Thyroid gland (tissue), 4 donors: ENCODE results near the gene PEPD. TPM values are rescaled to one million over a fixed set of nuclear protein-coding genes. Genes with fewer than 3 reads are reported as not detected.
A peak's percentile ranks its signal among the peaks of the same experiment; 100 is the strongest.

Experiments
- DNase-seq, 2 donors: peaks; one replicate each; pipeline ENCODE4 v3.0.0-alpha.2; 2019
- H3K27ac ChIP-seq, 3 donors: fragments of 200-600 bp; sonication (generic); 1 replicate in 2 of 3; 2 replicates in 1 of 3; pipeline ENCODE4 v1.5.1; 2016 to 2019; ENCODE audit warnings: mild to moderate bottlenecking in 1 of 3, moderate library complexity in 1 of 3
- H3K27me3 ChIP-seq: fragments of 200-600 bp; sonication (generic); one replicate; pipeline ENCODE4 v1.5.1; 2019
- H3K36me3 ChIP-seq, 2 donors: fragments of 200-600 bp; sonication (generic); one replicate each; pipeline ENCODE4 v1.5.1; 2016 to 2019
- H3K4me1 ChIP-seq, 2 donors: fragments of 200-600 bp; sonication (generic); one replicate each; pipeline ENCODE4 v1.5.1; 2017 to 2019
- H3K4me3 ChIP-seq, 3 donors: fragments of 200-600 bp; sonication (generic); replicated peaks in 1 of 3; 1 replicate in 2 of 3; 2 replicates in 1 of 3; pipeline ENCODE4 v1.5.1; 2016; ENCODE audit warnings: mild to moderate bottlenecking in 1 of 3
- H3K9me3 ChIP-seq: fragments of 200-600 bp; sonication (generic); one replicate; pipeline ENCODE4 v1.5.1; 2017
- POLR2A ChIP-seq, 2 donors: fragments of 450-650 bp; IDR thresholded peaks; one replicate each; pipeline ENCODE4 v1.6.1; 2017; ENCODE audit warnings: antibody characterized with exemption in 2 of 2, mild to moderate bottlenecking in 2 of 2, moderate library complexity in 1 of 2
- WGBS, 2 donors: methylation state at CpG; one replicate each; pipeline ENCODE4 v1.1.5; 2017; 5-methylcytosine and 5-hydroxymethylcytosine counted together
- intact Hi-C: fragments of 100-400 bp; cut with DNase I; formaldehyde crosslinking; loops from one replicate; pipeline ENCODE4 v1.15.1; 2023
- total RNA-seq, 4 donors: library from RNA; depleted of rRNA; stranded (reverse); fragments of >200 nt; gene quantifications; one replicate each; pipeline ENCODE4 v1.2.3, GENCODE V29; 2016
- TF ChIP-seq, protein P1 (sequence below), 6 experiments: fragments of 200-600 bp in 3 of 6; fragments of 450-650 bp in 3 of 6; sonication (generic) in 3 of 6; IDR thresholded peaks; one replicate each; pipeline ENCODE4 v1.5.1; 2016 to 2019; ENCODE audit warnings: antibody characterized with exemption in 6 of 6, mild to moderate bottlenecking in 2 of 6, inconsistent platforms in 1 of 6, moderate library complexity in 1 of 6

Gene PEPD
- total RNA-seq, 4 donors from 2014 or later, result 76.8 to 121 (median 102) TPM

DNA sequence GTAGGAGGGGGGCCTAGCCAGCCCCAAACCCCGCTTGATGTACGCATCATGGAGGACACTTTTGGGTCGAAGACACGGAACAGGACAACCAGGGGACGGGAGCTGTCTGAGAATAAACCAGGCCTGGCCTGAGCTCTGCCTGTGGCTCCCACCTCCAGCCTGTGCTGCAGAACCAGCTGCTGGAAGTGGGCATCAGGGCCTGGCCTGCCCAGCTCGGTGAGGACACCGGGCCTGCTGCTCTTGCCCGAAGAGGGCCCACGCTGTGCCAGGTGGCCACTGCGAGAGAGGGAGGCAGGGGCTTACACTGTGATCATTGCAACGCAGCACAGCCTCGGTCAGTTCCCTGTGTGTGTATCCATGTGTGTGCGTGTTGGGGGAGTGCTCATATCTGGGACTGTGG lies 113.5 kb downstream of the PEPD start:
- Histone ChIP-seq H3K36me3 (no peaks in the 10 kb centered on the region), H3K9me3 (no peaks in the 10 kb centered on the region), H3K4me3 (no peak overlapping the region), H3K27me3 (no peaks in the 10 kb centered on the region), H3K27ac (no peak overlapping the region), H3K4me1 (no peaks in the 10 kb centered on the region)
- 88% methylated on average over 5 to 9 of the region's 13 CpGs for WGBS, 2 donors
- DNase-seq, result no peak
- no peak for TF ChIP-seq POLR2A (IDR thresholded peaks at IDR 0.05)
- intact Hi-C loops, result loop anchor here (2.0 kb wide), 1 partner anchor 167 kb away; no protein-coding TSS in a partner anchor

DNA sequence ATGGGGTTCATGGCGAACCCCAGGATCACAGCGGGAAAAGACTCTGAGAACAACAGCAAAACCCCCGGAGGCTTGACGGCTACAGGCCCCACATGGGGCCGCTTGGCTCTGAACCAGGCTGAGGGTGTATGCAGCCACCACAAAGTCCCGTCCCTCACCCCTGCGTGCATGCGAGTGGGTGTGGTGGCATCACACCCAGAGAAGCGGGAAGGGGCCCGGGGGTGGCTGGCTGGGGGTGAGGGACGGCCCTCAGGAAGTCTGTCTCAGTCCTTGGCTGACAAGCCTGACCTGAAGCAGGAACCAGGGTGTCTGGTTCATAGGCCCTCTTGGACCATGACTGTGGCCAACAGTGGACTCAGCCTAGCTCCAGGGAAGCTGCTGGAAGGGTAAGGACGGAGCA lies 113.9 kb downstream of the PEPD start:
- Histone ChIP-seq H3K27ac (no peak overlapping the region), H3K4me1 (no peaks in the 10 kb centered on the region), H3K27me3 (no peaks in the 10 kb centered on the region), H3K9me3 (no peaks in the 10 kb centered on the region), H3K4me3 (no peak overlapping the region), H3K36me3 (no peaks in the 10 kb centered on the region)
- no peak for DNase-seq
- TF ChIP-seq POLR2A (IDR thresholded peaks at IDR 0.05), result no peak
- 82 to 91% methylated on average over 11 of the region's 12 CpGs for WGBS, 2 donors
- intact Hi-C loops, result loop anchor here (2.0 kb wide), 1 partner anchor 167 kb away; no protein-coding TSS in a partner anchor

DNA sequence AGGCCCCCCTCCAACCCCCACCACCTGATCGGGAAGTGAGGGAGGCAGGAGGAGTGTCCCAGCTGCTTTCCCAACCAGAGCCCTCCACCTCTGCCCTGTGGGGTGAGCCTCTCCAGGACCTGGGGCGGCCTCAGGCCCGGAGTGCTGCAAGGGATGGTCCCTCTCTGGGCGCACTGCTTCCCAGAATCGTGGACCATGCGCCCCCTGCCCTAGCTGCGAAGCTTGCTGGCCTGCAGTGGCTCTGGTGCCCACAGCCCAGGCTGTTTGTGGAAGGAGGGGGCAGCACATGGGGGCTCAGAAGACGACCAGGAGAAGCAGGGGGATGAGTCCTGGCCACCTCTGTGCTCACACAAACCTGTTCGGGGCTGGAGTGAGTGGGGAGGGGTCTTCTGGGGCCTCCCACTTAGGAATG lies 114.4 kb downstream of the PEPD start:
- DNase-seq, result no peak
- Histone ChIP-seq H3K36me3 (no peaks in the 10 kb centered on the region), H3K4me3 (no peak overlapping the region), H3K27ac (no peak overlapping the region), H3K27me3 (no peaks in the 10 kb centered on the region), H3K9me3 (no peaks in the 10 kb centered on the region), H3K4me1 (no peaks in the 10 kb centered on the region)
- TF ChIP-seq, protein P1, sequence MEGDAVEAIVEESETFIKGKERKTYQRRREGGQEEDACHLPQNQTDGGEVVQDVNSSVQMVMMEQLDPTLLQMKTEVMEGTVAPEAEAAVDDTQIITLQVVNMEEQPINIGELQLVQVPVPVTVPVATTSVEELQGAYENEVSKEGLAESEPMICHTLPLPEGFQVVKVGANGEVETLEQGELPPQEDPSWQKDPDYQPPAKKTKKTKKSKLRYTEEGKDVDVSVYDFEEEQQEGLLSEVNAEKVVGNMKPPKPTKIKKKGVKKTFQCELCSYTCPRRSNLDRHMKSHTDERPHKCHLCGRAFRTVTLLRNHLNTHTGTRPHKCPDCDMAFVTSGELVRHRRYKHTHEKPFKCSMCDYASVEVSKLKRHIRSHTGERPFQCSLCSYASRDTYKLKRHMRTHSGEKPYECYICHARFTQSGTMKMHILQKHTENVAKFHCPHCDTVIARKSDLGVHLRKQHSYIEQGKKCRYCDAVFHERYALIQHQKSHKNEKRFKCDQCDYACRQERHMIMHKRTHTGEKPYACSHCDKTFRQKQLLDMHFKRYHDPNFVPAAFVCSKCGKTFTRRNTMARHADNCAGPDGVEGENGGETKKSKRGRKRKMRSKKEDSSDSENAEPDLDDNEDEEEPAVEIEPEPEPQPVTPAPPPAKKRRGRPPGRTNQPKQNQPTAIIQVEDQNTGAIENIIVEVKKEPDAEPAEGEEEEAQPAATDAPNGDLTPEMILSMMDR (IDR thresholded peaks at IDR 0.05), result peak in 1 of 6 experiments; percentile 6
- no peak for TF ChIP-seq POLR2A (IDR thresholded peaks at IDR 0.05)
- intact Hi-C loops, result no loop called here
- 23 to 54% methylated on average over 5 to 6 of the region's 9 CpGs for WGBS, 2 donors

DNA sequence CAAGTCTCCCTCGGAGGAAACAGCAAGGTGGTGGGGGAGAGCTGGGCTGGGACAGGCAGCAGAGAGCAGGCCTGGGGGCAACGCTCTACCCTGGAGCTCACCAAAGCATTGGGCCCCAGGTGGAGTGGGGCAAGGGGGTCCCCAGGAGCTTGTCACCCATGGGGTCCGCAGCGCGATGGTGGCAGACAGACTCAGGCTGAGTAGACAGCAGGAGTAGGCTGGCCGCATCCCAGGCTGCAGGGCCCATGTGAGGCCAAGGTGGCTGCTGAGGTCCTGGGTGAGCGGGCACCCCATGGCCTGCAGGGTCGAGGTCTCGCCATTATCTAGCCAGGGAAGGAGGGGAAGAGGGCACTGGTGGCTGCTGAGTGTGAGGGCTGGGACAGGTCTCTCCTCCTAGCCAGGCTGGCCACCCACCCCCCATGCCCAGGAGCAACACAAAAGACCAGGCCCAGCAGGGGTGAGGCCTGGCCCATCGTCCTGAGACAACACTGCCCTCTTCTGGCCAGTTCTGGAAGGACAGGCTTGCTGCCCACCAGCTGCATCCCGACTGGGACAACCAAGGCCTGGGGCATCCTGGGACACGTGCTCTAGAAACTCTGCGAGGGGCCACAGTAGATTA lies 115.0 kb downstream of the PEPD start:
- TF ChIP-seq, protein P1 (IDR thresholded peaks at IDR 0.05), result peak; percentile 77 to 95 (median 94)
- no peak for TF ChIP-seq POLR2A (IDR thresholded peaks at IDR 0.05)

DNA sequence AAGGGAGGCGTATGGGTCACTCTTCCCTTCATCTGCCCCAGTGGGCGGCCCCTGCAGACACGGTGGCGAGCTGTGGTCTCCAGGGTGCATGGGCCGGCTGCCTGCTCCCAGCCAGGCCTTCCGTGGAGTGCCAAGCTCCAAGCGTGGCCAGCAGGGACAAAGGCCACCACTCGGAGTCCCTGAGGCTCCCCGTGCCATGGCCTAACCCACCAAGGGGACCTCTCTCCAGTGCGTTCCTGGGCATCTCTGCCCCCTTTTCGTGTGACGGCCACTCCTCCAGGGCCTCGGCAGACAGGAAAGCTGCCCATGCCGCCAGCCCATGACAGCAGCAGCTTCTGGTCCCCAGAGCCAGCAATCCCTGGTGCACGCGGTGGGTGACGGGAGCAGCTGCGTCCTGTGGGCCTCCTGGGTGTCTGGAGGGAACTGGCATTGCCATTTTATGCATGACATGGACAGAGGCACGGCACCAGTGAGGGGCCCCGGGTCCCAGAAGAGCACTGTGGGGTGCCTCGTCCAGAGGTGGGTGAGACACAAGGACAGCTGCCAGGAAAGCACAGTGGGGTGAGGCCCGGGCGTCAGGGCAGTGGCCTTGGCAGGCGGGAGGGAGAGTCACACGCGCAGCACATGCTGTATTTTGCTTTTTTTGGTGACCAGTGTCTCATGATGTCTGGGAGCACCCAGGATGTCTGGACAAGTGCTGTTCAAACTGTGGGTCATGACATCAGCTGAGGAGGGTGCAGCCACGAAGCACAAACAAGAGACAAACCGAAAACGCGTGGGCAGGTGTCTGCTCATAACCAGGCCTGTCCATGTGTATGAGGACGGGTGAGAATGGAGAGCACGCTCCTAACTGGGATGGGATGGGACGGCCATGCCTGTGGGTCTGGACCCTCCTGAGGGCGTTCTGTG lies 115.8 kb downstream of the PEPD start:
- intact Hi-C loops, result no loop called here
- H3K27ac ChIP-seq, result no peak overlapping the region
- peak in 1 of 2 donors; percentile 1 for DNase-seq
- no peaks in the 10 kb centered on the region for H3K36me3 ChIP-seq
- TF ChIP-seq, protein P1 (IDR thresholded peaks at IDR 0.05), result no peak
- no peak for TF ChIP-seq POLR2A (IDR thresholded peaks at IDR 0.05)
- no peaks in the 10 kb centered on the region for H3K9me3 ChIP-seq
- no peak overlapping the region for H3K4me3 ChIP-seq
- no peaks in the 10 kb centered on the region for H3K4me1 ChIP-seq
- H3K27me3 ChIP-seq, result no peaks in the 10 kb centered on the region
- WGBS, 2 donors, result 89 to 93% methylated on average over 24 of the region's 34 CpGs

More for the DNA sequence above, 115.0 kb downstream of the PEPD start:
- Histone ChIP-seq H3K27ac (no peak overlapping the region), H3K36me3 (no peaks in the 10 kb centered on the region), H3K4me1 (no peaks in the 10 kb centered on the region), H3K27me3 (no peaks in the 10 kb centered on the region), H3K4me3 (no peak overlapping the region), H3K9me3 (no peaks in the 10 kb centered on the region)
- intact Hi-C loops, result no loop called here
- 70 to 95% methylated on average over 4 to 10 of the region's 13 CpGs for WGBS, 2 donors
- peak; percentile 65 to 66 for DNase-seq

DNA sequence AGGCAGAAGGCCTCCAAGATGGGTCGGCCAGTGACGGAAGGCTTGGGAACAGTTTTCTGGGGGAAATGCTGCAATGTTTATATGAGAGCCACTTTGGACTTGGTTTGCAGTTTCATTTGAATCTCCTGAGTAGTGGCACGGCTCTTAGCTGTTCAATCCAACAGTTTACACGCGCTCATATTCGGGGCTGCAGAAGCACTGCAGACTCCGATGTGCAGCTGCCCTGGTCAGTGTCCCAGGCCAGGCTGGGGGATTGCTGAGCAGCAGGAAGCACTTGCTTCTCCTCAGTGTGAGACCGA lies 116.4 kb downstream of the PEPD start:
- Histone ChIP-seq H3K9me3 (no peaks in the 10 kb centered on the region), H3K4me3 (no peak overlapping the region), H3K27ac (no peak overlapping the region), H3K27me3 (no peaks in the 10 kb centered on the region), H3K36me3 (no peaks in the 10 kb centered on the region), H3K4me1 (no peaks in the 10 kb centered on the region)
- no peak for DNase-seq
- TF ChIP-seq, protein P1 (IDR thresholded peaks at IDR 0.05), result no peak
- TF ChIP-seq POLR2A (IDR thresholded peaks at IDR 0.05), result no peak
- 86 to 89% methylated on average over 7 to 8 of the region's 8 CpGs for WGBS, 2 donors
- intact Hi-C loops, result no loop called here
